Chondrocyte (in vitro differentiated cells): ENCODE data around the gene SLC7A8. TPM values are rescaled to one million over a fixed set of nuclear protein-coding genes. Genes with fewer than 3 reads are reported as not detected.
A peak's percentile ranks its signal among the peaks of the same experiment; 100 is the strongest.

ENCODE experiments used
- DNase-seq: peaks from one replicate; pipeline ENCODE4 v3.0.0; 2021; ENCODE audit warnings: mixed read lengths, low spot score
- H3K27ac Mint-ChIP-seq: one replicate; pipeline ENCODE4 v1.8.0; 2021; ENCODE audit warnings: mild to moderate bottlenecking, moderate library complexity, mixed read lengths; ENCODE audit not compliant: unreplicated experiment
- H3K27me3 Mint-ChIP-seq: 2 replicates; pipeline ENCODE4 v1.8.0; 2021; ENCODE audit warnings: low read depth, mixed read lengths
- H3K36me3 Mint-ChIP-seq: 2 replicates; pipeline ENCODE4 v1.8.0; 2021; ENCODE audit warnings: low read depth, mixed read lengths
- H3K4me1 Mint-ChIP-seq: 2 replicates; pipeline ENCODE4 v1.8.0; 2021; ENCODE audit warnings: low read depth, mild to moderate bottlenecking, mixed read lengths
- H3K4me3 Mint-ChIP-seq: one replicate; pipeline ENCODE4 v1.8.0; 2021; ENCODE audit warnings: mild to moderate bottlenecking, moderate library complexity, mixed read lengths; ENCODE audit not compliant: unreplicated experiment
- H3K9me3 Mint-ChIP-seq: 2 replicates; pipeline ENCODE4 v1.8.0; 2021; ENCODE audit warnings: low read depth, mixed read lengths
- total RNA-seq: library from RNA; stranded (reverse); gene quantifications from 3 replicates; pipeline ENCODE4 v1.2.1, GENCODE V29; 2021
- TF ChIP-seq, protein P1 (sequence below): fragments of 200-600 bp; sonication (generic); IDR thresholded peaks from 2 replicates; pipeline ENCODE4 v1.5.0; 2021; ENCODE audit warnings: antibody characterized with exemption, mild to moderate bottlenecking, moderate library complexity

SLC7A8 gene
- total RNA-seq, 1 donor from 2014 or later: 0.45 TPM

DNA sequence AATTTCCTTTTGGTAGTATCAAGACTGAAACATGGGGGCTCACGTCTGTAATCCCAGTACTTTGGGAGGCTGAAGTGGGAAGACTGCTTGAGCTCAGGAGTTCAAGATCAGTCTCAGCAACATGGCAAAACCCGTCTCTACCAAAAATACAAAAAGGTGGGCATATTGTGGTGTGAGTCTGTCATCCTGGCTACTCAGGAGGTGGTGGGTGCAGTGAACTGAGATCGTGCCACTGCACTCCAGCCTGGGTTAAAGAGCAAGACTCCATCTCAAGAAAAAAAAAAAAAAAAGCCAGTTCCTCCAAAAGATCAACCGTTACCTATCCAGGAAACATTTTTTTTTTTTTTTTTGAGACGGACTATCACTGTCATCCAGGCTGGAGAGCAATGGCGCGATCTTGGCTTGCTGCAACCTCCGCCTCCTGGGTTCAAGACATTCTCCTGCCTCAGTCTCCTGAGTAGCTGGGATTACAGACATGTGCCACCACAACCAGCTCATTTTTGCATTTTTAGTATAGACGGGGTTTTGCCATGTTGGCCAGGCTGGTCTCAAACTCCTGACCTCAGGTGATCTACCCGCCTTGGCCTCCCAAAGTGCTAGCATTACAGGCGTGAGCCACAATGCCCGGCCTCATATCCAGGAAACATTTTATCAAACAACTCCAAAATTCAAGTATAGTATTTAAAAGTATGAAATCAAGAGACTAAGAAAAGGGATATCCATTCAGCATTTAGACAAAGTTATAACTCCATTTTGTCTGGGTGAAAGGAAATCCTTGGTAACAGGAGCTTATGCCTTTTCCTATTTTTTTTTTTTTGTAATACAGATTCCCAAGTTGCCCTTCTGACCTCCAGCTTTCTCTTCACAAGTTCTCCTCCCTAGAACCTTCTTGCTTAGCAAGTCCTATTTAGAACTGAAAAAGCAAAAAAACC, 91.9 kb downstream of the SLC7A8 start:
- Mint-ChIP-seq H3K4me1 (peaks cover 30% of the 10 kb centered on the region), H3K4me3 (no peak overlapping the region), H3K36me3 (peaks cover 19% of the 10 kb centered on the region), H3K9me3 (no peaks in the 10 kb centered on the region), H3K27ac (no peak overlapping the region), H3K27me3 (no peaks in the 10 kb centered on the region)
- TF ChIP-seq, protein P1, sequence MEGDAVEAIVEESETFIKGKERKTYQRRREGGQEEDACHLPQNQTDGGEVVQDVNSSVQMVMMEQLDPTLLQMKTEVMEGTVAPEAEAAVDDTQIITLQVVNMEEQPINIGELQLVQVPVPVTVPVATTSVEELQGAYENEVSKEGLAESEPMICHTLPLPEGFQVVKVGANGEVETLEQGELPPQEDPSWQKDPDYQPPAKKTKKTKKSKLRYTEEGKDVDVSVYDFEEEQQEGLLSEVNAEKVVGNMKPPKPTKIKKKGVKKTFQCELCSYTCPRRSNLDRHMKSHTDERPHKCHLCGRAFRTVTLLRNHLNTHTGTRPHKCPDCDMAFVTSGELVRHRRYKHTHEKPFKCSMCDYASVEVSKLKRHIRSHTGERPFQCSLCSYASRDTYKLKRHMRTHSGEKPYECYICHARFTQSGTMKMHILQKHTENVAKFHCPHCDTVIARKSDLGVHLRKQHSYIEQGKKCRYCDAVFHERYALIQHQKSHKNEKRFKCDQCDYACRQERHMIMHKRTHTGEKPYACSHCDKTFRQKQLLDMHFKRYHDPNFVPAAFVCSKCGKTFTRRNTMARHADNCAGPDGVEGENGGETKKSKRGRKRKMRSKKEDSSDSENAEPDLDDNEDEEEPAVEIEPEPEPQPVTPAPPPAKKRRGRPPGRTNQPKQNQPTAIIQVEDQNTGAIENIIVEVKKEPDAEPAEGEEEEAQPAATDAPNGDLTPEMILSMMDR: no peak
- no peak for DNase-seq

DNA sequence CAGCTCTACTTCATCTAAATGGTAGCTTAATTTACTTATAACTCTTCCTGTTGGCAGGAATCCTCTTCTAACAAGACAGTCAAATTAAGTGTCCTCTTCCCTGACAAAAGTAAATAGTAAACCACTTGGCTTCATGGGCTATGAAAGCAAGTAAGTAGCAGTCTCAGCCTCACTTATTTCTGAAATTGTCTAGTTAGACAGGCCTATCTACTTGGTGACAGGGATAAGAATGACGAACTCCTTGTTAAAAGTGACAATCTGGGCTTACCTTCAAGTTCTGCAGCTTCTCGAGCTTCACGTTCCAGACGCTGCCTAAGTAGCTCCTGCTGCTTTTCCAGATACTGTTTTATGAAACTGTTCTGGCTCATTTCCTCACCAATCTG, 93.2 kb downstream of the SLC7A8 start:
- H3K27me3 Mint-ChIP-seq: no peaks in the 10 kb centered on the region
- no peak overlapping the region for H3K4me3 Mint-ChIP-seq
- H3K4me1 Mint-ChIP-seq: peaks cover 22% of the 10 kb centered on the region
- no peaks in the 10 kb centered on the region for H3K9me3 Mint-ChIP-seq
- DNase-seq: no peak
- H3K27ac Mint-ChIP-seq: no peak overlapping the region
- H3K36me3 Mint-ChIP-seq: peaks cover 27% of the 10 kb centered on the region
- TF ChIP-seq, protein P1: no peak

DNA sequence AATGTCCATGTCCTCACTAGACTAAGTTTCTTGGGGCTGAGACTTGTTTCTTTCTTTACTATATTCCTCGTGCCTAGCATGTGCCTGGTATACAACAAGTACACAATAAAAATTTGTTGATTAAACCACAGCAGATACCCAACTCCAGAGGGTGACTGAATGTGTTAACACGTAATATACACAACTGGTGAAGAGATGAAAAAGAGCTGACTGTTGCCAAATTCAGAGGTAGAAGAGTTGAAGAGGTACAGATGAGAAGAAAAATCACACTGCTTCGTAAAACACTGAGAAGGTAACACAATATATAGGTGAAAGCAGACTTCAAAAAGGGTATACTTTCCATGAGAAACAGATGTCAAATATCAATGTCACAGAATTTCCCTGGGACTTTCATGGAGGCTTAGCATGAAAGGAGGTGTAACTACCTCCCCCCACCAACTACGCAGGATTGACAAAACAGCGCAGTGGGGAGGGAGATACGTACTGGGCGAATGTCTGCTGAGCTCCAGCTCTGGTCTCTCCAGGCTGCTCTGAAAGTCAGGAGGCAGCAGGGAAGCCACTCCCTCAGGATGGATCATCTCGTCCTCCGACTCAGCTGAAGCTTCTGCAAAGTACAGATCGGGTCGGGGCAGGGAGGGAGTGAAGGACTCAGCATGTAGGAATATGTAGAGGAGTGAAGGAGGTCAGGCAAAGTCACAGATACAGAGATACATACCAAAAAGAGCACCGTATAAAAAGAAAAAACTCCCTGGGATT, 93.8 kb downstream of the SLC7A8 start:
- Mint-ChIP-seq H3K27me3 (no peaks in the 10 kb centered on the region), H3K4me1 (peaks cover 22% of the 10 kb centered on the region), H3K27ac (no peak overlapping the region), H3K36me3 (peaks cover 28% of the 10 kb centered on the region), H3K4me3 (no peak overlapping the region), H3K9me3 (no peaks in the 10 kb centered on the region)
- DNase-seq: no peak
- TF ChIP-seq, protein P1: no peak

DNA sequence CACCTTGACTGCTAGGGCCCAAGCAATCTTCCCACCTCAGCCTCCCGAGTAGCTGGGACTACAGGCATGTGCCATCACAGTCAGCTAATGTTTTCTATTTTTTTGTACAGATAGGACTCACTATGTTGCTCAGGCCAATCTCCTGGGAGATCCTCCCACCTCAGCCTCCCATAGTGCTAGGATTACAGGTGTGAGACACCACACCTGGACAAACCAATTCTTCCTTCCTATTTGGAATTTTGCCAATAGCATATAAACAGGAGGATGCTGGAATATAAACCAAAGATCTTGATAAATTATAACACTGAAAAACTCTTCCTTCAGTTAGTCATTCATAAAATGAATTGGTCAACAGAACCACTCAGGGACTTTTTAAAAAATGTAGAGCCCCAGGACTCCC, 96.9 kb downstream of the SLC7A8 start:
- H3K36me3 Mint-ChIP-seq: peaks cover 30% of the 10 kb centered on the region

DNA sequence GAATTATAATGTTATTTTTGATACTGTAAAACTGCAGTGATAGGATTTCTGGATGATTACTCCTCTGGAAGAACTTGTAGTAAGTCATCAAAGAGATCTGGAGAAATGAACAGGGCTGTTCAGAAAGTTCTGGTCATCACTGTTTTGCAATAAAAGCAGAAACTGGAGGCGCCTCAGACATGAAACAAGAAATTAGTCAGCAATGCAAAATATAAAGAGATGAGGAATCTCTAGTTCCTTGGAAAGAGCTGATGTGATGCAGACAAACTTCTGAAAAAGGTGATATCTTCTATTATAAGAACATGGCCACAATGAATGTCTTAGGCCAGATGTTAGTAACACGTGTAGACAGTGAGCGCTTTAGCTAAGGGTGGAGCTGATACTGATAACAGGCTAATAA, 98.0 kb downstream of the SLC7A8 start:
- Mint-ChIP-seq H3K4me3 (no peak overlapping the region), H3K4me1 (peaks cover 10% of the 10 kb centered on the region), H3K27ac (no peak overlapping the region), H3K27me3 (no peaks in the 10 kb centered on the region), H3K9me3 (no peaks in the 10 kb centered on the region), H3K36me3 (peaks cover 34% of the 10 kb centered on the region)
- no peak for DNase-seq
- TF ChIP-seq, protein P1: no peak

More for the DNA sequence above, 96.9 kb downstream of the SLC7A8 start:
- TF ChIP-seq, protein P1: no peak
- no peaks in the 10 kb centered on the region for H3K27me3 Mint-ChIP-seq
- no peak overlapping the region for H3K4me3 Mint-ChIP-seq
- peak overlapping the region; percentile 12 for H3K27ac Mint-ChIP-seq
- H3K9me3 Mint-ChIP-seq: no peaks in the 10 kb centered on the region
- DNase-seq: no peak
- H3K4me1 Mint-ChIP-seq: peaks cover 7% of the 10 kb centered on the region
